Activated CD4-positive, alpha-beta T cell treated with anti-CD3 and anti-CD28 coated beads for 1 hour (primary cell): Measurements from ENCODE around the gene GJA3.

ENCODE experiments used
- DNase-seq: peaks from one replicate; pipeline ENCODE4 v3.0.0-alpha.2; 2020

The GJA3 gene

DNA sequence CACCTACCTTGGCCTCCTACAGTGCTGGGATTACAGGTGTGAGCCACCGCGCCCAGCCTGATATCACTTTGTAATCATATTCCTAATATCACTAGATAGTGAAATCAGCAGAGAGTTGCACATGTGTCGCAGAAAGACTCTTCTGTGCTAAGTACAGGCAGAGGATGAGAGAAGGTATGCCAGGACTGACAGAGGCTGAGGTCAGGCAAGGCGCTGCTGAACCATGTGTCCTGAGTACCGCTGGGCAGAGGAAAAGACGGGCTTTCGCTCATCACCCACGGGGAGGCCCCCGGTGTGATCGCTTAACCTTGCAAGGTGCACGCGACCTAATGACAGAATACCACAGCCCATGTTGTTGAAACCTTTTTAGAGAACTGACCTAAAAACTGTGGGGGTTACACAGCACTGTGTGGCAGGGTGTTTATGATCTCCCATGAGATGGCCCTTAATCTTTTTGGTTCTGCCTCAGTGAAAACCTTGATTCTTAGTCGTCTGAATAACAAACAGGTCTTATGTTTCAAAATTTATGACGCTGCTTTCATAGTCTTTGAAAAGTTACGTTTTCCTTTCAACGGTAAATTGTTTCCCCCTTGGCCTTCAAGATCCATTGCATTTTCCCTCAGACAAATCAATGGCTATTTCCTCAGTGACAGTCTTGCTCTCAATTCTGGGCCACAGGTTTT lies 12.2 kb downstream of the GJA3 start:
- no peak for DNase-seq

- no peak for DNase-seq
These were observed 14.5 kb downstream of the GJA3 start for GRCh38 chr13:20146381-20146780.

DNA sequence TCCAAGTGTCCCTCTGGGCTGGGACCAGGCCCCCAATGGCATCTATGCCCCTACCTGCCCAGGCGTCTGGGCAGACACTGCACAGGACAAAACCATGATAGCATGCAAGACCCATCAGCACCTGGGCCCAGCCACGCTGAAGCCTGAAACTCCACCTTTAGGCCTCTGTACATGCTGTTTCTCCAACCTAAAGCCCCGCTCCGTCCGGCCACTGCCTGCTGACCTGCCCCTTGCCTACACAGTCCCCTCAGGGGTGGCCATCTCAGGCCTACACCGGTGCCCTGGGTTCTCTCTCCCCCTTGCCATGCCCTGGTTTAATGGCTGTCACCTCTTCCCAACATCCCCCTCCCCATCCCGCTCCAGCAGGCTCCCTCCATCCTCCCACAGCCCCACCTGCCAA lies 15.3 kb downstream of the GJA3 start:
- no peak for DNase-seq

- DNase-seq: no peak
These were observed 16.6 kb downstream of the GJA3 start for GRCh38 chr13:20144141-20144850.

- no peak for DNase-seq
These were observed 17.8 kb downstream of the GJA3 start for GRCh38 chr13:20142927-20143480.

DNA sequence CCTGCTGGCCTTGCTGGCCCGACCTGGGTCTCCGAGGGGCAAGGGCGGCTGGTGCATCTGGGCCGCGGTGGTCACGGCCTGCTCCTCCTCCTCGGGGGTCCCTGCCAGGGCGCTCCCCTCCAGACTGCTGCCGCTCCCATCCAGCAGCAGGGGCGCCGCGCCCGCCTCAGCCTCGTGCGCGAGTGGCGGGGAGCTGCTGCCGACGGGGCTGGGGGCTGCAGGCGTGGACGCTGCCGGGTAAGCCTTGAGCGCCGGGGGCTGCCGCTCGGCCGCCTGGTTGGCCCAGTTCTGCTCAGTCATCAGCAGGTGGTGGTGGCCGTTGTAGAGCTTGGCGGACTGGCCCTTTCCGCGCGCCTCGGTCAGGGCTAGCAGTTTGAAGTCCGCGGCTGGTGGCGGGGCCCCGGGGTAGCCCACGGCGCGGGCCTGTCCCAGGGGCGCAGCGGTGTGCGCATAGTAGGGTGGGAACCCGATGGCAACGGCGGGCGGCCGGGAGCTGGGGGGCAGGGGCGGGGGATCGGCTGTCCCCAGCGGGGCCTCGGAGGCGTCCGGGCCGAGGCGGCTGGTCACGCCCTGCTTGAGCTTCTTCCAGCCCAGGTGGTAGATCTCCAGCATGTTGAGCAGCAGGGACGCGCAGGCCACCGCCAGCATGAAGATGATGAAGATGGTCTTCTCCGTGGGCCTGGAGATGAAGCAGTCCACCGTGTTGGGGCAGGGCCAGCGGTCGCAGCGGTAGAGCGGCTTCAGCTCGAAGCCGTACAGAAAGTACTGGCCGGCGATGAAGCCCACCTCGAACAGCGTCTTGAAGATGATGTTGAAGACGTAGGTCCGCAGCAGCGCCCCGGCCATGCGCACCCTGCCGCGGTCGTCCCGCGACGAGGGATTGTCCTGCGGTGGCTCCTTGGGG lies 18.6 kb downstream of the GJA3 start:
- DNase-seq: no peak

DNA sequence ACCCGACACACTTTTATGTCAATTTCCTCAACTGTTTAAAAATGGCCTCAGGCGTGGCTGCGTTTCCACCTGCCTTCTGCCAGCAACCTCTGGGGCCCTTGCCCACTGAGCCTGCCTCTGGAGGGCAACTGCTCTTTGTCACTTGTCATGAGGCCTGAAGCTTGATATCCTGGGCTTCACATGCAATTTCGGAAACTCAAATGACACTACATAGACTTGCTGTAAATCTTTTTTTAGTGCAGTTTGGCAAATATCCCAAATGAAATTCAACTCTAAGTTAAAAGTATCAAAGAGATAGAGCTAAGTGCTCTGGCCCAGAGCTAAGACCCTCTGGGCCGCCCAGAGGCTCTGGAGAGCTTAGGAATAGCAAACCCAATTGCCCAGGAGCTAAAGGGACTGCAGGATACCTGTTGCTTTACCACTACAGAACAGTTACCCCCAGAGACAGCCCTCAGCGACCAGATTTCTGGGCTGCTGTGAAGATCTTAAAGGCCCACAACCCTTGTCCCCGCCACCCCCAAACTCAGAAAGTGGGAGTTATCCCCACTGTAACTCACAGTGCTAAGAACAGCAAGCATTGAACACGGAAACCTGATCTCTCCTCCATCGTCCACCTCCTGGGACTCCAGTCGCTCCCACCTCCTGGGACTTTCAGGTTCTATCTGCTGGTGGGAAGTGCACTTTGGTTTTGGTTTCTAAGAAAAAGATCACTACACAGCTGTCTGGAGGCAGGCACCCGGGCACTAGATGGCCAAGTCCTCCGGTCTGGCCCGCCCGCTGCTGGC lies 19.4 kb downstream of the GJA3 start:
- no peak for DNase-seq

- DNase-seq: no peak
These were observed 20.4 kb downstream of the GJA3 start for GRCh38 chr13:20140487-20140886.

DNA sequence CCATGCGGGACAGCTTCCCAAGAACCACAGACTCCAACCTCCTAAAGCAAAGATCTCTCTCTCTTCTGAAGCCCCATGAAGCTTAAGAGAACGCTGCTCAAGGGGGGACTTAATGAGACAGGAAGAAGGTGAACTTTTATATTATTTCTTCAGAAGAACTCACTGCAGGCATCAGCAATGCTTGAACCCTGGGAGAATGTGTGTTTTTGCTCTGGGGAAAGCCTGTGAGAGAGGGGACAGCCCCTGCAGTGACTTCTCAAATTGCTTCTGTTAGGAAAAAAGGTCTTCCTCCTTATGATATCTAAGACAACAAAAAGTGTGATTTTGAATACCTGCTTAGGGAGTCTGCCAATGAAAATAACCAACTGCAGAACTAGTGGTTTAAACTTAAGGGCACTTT lies 23.0 kb downstream of the GJA3 start:
- no peak for DNase-seq

DNA sequence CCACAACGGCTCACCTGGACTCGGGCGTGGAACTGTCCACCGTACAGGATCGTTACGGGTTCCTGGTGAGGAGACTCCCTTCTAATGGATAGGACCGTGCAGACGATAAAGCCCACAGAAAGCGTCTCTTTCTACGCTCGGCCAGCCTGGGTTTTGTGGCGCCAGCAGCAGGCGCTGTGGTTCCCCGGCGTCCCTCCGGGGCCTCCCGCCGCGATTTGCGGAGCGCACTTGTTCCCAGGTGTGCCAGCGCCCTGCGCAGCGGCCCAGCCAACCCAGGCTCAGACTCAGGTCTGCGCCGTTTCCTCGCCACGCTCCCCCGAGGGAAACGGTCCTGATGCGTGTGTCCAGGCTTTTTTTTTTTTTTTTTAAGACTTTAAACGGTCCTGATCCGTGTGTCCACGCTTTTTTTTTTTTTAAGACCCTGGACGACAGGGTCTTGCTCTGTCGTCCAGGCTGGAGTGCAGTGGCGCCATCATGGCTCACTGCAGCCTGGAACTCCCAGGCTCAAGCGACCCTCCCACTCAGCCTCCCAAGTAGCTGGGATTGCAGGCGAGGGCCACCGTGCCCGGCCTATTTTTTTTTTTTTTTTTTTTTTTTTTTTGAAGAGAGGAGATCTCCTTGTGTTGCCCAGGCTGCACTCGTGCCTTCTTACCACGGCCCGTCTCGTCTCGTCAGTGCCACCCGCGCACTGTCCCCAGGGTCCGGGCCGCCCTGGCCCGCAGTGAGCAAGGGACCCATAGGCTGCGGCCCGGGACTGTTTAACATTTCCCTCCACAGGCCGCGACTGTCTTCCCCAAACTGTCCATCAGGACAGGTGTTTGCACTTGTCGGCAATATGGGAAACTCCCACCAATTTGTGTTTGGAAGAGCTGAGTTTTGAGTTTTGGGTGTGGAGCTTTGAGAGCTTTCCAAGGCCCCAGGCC lies 23.8 kb downstream of the GJA3 start:
- DNase-seq: no peak

- DNase-seq: no peak
These were observed 26.1 kb downstream of the GJA3 start for GRCh38 chr13:20134732-20135131.

DNA sequence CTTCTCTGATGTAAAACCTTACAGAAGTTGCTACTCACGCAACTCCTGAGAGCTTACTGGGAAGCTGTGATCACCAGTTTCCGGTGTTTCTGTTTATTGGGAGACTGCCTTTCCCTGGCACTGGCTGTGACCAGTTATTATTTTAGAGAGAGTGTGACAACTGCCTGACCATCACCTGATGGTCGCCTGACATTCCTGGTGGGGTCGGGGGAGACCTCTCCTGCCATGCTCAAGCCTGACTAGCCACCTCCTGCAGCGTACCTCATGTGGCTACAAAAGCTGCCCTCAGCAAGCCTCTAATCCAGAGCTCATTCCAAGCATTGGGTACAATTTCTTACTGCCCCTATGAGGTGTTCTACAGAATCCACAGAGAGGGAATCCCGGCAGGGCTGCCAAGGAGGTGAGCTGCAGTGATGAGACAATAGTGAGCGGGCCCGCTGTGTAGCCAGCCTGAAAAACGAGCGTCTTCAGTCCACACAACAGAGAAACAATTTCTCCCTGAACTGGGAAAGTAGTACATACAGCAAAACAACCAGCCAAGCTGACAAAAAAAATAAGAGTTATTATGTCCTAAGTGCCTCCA lies 28.7 kb downstream of the GJA3 start:
- DNase-seq: no peak

DNA sequence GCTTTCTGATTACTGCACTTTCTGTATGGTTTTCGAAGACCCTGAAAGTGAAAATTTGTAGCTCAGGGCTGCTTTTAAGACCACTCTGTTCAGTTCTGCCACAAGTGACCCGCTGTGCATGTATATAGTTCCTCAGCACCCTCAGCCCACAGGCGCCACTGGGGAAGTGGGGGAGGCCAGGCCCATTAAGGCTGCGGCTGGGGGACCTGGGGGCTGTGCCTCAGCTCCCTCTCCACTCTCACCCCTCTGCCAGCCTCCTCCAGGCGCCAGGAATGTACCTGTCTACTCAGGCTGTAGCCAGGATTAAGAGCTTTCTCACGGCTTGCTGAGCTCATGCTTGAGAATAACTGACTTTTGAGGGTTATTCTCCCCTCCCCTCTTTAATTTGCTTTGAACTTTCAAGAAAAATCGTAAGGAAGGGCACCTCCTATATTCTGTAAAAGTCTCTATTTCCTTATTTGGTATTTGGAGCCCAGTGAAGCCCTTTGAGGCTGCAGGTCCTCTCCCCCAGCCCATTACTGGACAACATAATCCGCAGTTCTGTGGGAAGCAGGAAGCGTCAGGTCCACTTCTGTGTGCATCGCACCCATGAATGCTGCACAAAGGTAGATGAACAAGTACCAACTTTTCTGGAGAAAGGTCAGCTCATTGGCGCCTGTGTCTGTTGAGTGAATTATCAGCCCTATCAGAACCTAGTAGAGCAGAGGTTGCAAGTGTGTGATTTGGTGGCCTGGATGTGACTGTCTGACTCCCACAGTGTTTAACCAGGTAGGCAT lies 29.6 kb downstream of the GJA3 start:
- no peak for DNase-seq

GRCh38 chr13:20130652-20131051 lies 30.2 kb downstream of the GJA3 start:
- no peak for DNase-seq

- DNase-seq: no peak
These were observed 30.8 kb downstream of the GJA3 start for GRCh38 chr13:20130012-20130411.

DNA sequence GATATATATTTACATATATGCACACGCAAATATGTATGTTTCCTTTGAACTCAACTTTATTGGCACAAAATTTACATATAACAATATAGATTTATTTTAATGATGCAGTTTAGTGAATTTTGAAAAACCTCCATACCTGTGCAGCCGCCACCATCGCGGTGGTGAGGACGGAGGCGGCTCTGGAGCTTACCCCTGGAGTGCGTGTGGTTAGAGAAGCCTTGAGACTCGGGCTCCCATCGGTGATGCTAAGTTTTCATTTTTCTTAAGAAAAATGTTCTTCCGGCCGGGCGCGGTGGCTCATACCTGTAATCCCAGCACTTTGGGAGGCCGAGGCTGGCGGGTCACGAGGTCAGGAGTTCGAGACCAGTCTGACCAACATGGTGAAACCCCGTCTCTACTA lies 31.8 kb downstream of the GJA3 start:
- no peak for DNase-seq

GRCh38 chr13:20128459-20128931 lies 32.4 kb downstream of the GJA3 start:
- DNase-seq: no peak

DNA sequence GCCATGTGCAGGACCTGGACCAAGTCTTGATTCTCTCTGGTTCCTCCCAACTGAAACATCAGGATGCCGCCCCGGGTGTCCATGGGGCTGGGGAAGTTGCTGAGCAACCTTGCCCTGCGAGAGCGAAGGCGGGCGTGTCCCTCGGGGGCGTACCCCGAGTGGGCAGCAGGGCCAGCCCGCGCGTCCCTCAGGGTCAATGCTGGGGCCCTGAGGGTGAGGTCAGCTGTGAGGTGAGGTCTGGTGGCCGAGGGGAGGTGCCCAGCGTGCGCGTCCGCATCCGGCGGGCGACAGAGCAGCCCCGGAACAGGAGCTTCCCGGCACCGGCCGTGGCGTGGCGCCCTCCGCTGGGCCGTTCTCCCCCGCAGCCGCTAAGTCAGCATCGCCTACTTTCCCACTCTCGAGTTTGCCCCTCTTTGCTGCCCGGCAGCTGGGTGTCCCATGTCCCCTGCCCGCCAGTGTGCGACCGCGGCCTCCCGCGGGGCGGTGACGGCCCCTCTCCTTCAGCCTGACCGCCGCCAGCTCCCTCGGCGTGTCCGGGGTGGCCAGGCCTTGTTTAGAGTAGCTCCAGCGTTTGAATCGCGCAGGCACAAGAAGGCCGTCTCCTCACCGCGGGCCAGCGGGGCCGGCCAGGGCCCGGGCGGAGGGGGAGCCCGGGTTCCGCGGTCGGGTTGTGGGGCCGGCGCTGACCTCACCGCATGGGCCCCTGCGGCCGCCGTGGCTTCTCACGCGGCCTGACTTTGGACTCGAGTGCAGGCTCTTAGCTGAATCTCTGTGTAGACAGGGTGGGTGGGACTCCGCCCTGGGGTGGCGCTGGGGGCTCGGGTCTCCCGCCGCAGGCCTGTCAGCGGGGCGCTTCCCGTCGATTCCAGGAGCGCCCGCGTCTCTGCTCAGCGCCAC lies 33.0 kb downstream of the GJA3 start:
- DNase-seq: no peak

DNA sequence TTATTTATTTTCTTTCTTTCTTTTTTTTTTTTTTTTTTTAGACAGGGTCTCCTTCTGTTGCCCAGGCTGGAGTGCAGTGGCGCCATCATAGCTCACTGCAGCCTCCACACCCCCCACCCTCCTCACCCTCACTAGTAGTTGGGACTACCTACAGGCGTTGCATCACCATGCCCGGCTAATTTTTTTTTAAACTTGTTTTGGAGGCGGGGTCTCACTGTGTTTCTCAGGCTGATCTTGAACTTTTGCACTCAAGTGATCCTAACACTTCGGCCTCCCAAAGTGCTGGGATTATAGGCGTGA lies 33.6 kb downstream of the GJA3 start:
- no peak for DNase-seq
